D341Med (cell line): ENCODE measurements around the gene UQCRQ.

Experiments used
- DNase-seq: peaks from one replicate; pipeline ENCODE4 v3.0.0; 2012; ENCODE audit warnings: low spot score

The UQCRQ gene

DNA sequence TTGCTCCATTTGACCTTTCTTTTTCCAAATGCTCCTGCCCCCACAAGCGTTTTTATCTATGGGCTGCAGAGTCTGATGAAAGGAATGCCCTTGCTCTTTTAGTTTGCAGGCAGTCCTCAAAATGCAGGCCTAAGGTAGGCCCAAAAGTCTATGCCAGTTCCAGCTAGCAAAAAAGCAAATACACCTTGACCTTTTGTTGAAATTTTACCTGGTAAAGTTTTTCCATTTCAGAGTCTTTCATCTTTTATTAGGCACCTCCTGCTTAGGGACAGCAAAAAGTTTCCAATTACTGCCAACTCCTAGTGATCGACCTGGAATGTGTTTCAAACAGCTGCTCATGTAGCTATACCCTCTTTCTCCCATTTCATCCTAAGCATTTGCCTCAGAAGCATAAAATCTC is 4.4 kb downstream of the UQCRQ start:
- no peak for DNase-seq

DNA sequence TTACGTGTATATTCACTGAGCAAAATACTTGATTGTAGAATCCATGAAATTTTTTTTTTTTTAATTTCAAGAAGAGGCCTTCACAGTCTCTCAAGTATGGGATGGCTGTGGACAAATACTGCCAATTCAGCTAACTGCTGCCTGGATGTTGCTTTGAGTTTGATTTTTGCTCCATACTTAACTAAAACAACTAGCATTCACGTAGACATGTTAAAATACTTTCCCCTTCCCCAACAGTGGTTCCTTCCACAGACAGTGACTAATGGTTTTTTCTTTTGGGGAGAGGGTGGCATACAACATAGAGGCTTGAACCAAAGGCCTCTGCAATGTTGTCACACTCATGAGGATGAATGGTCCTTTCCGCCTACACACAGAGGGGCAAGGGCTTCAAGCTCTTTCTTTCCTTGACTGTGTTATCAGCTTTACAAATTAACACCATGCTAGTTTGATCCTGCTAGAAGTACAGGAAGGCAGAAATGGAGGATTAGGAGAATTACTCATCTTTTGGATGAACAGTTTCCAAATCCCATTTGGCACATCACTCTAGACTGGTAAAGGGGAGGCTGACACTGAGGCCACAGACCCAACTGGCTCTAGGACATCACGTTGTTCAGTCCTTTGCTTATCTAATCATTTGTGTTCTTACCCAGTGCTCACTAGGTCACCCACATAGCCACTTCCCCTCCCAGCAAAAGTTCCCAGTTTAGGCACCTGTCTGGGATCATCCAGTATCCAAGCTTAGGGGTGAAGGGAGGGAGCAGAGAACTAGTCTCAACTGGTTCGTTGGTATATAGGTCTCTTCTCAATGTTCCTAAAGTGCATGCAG is 5.2 kb downstream of the UQCRQ start:
- DNase-seq, result no peak

DNA sequence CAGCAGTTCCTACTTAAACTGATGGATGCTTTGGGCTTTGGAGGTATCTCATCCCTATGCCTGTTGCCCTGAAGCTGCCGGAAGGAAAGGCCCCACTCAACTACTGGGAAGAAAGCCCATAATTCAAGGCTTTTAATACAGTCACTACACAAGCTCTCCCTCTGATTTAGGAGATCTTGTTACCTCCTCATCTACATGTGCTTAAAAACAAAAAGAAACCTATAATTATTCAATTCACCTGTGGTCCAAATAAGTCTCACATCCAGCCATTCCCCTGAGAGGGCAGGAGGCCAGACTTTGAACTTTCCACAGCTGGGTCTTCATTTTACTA is 6.3 kb downstream of the UQCRQ start:
- DNase-seq, result no peak

DNA sequence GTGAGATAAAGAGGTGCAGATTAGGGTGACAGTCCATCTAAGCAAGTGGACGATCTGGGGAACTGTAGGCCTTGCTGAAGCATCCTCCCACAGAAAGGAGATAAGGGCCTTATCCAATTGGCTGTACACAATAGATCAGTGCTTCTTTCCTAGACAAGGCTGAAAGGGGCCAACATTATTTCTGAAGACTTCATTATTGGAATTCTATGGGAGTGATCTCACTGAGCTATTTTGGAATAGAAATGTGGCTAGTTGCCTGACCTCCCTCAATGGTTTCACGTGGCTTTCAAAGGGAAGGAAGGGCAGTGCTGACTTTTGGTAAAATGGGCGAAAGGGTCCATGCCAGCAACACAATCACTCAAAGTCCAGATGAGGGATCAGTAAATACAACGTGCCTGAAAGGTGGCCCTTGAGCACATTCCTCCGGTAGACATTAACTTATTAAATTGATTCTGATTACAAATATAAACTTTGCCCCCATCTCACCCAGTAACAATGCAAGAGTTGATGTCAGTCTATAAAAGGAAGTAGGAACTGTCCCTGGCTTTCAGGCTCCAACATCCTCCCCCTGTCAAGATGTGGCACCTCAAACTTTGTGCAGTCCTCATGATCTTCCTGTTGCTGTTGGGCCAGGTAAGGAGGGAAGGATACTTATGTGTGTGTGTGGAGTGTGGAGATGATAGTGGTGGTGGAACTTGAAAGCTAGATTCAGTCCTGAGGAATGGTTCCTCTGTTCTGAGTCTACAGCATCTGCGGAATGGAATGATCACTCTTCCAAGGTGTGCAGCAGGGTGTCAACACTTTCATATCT is 6.9 kb downstream of the UQCRQ start, which contains the start of gene LEAP2:
TSS of gene LEAP2 (plus strand) at position 550 of the 811 bp plus-strand sequence. CDS start at position 577, 27 bp downstream.
- DNase-seq, result no peak

DNA sequence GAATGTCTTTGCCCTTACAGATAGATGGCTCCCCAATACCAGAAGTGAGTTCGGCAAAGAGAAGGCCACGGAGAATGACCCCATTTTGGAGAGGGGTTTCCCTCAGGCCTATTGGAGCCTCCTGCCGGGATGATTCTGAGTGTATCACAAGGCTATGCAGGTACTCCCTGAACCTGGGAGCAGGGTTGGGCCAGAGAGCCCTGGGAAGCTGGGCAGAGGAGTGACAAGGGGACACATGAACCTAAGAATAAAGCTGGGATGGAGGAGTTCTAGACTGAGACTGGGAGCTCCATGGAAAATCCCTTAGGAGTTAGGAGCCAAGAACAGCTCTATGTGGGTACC is 7.5 kb downstream of the UQCRQ start:
- DNase-seq, result no peak

DNA sequence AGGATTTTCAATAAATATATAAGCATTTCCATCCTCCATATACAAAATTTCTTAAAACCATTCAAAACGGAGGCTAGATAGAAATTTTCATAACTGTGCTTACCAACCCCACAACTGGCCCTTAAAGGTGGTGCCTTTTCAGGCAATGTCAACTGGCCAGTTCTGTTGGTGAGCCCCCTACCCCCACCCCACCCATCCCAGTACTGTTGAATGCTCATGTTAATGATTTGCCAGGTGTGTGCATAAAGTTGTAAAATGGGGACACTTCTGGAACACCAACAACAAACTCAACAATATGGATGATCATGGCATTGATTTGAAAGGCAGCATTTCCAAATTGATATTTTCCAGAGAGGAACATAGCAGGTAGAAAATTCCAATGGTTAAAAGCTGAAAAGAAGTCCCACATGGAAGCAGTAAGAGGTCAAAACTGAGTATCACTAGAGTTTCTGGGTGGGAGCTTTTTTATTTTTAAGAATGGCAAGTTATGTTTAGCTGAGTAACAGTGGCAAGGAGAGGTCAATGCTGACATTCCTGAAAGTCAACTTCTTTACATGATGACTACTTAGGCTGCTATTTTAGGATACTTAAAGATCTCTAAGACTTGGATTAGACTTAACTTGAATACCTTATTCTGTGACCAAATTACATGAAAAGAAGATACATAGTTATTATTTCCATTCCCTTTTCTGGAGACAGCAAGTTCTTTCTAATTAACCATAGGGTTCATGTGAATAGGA is 9.7 kb downstream of the UQCRQ start:
- no peak for DNase-seq

DNA sequence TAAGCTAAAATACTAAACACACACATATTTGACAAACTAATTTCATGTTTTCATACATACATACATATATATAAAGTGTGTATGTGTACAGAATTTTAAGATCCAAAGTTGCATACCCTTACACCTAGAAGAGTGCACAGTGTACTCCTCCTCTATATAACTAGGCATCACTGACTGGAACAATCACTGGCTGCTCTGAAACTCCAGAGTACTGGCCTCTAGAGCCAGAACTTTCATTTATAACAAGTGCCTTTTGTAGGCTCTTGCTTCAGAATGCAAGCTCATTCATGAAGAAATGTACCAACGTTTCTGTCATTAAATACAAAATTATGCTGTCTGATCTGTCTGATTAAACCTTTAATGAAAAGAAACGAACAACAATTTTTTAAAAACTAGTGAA is 11.0 kb downstream of the UQCRQ start:
- no peak for DNase-seq

DNA sequence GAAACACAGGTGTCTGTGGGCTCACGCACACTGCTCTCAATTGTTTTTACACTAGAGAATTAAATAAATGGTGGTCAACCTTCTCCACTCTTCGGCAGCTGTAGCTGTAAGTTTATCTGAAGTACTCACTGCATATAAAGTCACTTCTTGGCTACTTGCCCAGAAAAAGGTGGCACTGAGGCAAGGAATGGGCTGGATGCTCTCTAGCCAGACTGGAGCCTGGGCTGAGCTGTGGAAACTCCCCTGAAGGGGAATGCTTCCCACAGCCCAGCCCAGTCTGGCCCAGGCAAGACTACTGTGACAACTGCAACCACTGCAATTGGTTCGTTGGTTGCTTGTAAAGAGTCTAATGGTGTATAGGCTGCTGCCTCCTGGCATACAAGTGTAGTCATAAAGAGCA is 11.5 kb downstream of the UQCRQ start:
- no peak for DNase-seq

DNA sequence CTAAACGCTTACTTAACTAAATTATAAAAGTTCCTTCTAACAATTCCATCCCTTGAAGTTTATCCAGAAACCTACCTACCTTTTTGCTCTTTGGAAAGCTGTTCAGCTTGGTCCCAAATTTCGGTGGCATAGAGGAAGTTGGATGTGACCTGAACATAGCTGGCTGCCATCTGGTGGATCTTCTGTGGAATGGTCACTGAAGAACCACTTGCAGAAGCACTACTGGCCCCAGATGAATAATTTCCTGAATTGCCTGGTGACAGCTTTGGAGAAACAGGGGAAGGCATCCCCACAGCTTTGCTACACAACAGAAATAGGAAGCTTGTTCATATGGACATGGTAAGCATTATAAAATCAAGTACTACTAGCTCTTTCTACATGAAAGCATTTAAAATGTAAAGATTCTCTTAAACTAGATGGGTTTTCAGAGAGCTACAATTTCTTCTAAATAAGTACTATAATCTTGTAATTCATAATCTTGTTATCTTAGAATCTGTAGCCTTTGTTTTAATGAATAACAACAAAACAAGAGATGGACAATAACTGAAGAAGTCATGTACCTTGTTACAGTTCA is 16.9 kb downstream of the UQCRQ start:
- DNase-seq, result peak; percentile 68

DNA sequence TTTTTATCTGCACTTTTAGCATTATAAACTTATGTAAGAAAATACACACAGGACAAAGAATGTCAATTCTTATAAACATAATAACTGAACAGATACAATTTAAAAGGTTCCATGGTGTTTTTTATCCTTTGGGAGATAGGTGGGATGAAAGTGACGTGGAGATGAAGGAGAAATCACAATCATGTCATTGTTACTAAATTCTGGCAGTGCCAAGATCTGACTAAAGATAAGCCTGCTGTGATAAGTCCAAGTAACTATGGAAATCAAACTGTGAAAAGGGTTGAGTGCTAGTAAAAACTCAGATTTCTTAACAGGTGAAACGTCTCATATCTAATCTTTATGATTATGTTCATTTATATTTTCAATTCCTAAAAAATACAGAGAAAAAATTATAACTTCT is 18.1 kb downstream of the UQCRQ start:
- DNase-seq, result no peak

DNA sequence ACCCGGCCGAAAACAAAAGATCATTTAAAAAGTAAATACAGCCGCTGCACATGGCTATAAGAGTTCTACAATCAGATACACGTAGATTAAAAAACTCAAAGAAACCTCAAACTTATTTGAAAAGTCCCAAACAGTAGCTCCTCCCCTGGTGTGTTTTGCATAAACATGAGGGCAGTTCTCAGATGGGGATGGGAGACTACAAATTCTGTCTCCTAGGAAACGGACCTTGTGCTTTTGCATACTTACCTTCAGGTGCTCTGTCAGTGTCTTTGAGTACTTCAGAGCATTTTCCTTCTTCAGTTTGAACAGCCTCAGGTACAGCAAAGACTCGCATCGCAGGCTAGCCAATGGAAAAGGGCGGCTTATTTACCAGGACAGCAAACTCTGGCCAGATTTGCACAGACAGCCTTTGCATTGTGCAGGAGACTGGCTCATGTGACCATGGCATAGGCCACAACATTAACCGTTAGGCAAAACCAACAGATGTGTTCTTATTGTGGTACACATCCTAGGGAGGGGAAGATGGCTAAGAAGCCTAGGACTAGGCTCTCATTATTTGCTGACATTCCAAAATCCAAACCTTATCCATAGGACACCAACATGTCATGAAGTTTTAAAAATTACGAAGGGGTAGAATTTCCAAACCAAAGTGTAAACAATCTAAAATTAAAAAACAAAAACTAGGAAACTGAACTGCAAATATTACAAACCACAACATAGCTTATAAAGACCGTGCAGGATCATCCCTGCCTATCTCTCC is 19.8 kb downstream of the UQCRQ start:
- DNase-seq, result no peak

DNA sequence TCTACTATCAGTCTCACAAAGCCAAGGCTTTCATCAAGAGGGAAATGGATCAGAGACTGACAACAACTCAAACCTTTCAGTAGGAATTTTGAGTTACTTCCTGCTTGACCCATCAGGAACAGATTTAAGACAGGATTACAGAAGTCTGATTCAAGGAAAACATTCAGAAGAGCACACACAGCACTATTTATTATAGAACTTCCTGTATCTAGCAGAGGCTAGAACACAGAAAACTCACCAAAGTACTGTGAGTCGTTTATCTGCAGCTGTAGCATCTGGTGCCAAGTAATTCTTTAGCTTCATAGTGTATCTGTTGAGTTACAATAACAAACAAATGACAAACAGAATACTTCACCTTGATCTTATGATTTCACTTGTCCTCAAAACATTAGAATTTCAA is 20.8 kb downstream of the UQCRQ start:
- DNase-seq, result no peak

DNA sequence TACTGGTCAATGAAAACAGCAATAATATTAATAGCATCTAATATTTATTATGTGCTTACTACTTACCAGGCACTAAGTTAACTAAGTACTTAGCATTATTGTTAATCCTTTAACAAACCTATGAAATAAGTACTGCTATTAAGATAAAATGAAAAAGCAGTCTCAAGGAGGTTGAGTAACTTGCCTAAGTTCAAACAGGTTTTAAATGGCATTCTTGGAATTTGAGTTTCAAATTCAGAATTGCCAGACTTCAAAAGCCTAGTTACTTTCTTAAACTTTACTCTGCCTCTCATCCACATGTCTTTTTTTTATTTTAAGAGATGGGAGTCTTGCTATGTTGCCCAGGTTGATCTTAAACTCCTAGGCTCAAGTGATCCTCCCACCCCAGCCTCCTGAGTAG is 23.1 kb downstream of the UQCRQ start:
- no peak for DNase-seq

DNA sequence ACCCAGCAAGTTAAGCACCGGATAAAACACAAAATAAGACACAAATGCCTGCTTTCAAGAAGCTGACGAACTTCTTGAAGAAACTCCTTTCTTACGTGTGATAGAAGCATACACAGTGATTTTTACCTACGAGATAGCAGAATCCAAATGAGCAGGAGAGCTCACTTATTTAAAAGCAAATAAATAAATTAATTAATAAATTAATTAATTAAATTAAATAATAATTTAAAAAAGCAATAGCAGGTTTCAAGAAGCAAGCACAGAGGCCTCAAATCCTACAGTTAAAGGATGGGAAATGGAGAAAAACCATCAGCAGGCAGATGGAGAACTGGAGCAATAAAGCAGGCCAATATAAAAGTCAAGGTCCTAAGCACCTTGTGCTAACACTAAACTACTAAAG is 24.4 kb downstream of the UQCRQ start:
- no peak for DNase-seq

DNA sequence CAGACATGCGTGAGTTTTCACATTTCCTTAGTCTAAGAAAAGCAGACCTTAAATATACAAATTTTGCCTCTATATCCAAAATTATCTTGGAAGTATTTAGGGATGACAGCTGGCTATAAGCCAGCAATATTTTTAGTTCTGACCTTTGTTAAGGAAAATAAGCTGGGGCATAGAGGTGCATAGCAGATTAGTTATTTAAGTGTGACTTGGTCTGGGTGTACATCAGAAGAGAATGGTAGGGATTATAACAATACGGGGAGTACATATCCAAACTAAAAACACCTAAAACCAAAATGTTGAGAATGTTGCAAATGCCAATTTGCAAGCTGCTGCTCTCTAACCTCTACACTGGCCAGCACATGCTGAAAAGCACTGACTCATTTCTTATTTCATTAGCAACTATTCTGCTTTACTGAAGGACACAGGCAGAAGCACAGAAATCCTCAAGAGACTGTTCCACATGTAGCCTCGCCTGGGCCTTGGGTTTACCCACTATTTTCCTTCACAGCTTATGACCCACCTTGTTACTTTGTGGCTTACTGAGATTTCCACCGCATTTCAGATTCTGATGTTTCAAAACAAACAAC is 29.4 kb downstream of the UQCRQ start:
- DNase-seq, result no peak

DNA sequence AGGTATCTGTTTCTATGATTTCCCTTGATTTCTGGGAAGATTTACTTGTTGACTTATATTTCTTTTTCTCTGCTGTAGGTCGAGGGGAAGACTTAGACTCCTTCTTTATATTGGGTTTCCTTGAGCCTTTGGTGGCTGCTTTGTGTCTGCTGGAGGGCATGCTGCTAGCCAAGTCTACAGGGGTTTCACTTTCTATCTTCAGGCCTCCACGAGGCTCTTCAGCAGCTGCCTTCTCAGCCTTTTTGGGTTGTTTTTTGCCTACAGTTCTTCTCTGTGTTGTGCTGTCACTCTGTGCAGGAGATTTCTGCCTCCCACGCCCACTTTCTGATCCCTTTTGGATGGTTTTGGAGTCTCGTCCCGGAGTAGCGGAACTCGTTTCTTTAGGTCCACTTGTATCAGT is 30.2 kb downstream of the UQCRQ start:
- no peak for DNase-seq

DNA sequence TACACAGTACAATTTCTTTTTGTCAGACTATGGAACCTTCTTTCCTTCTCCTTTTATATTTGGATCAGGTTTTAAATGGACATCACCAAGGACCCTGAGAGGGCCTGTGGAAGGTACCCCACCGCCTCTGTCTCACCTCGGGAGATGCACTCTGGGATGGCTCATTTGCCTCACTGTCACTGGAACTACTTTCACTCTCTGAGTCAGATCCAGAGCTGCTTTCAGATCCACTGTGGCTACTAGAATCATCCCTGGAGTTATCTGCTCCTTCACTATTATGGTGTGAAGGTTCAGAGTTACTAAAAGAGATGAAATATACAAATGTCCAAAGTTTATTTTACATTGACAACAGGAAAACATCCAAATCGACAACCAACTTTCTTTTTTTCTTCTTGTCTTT is 31.7 kb downstream of the UQCRQ start:
- no peak for DNase-seq

DNA sequence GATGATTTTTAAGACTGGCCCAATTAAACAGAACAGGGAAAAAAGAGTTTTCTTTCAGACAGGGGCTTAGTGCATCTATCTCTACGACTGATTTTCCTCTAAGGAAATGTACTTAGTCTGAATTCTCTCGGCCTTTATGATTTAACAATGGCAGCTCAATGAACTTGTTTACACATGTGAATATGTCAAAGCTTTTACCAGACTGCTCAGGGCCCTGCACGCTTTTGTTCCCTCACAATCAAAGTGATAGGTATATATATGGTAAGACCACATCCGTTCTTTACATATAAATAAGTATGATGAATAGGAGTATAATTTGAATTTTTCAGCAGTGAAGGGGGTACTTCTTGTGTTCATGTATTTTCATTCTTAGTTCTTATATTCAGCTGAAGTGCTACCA is 34.6 kb downstream of the UQCRQ start:
- DNase-seq, result no peak

DNA sequence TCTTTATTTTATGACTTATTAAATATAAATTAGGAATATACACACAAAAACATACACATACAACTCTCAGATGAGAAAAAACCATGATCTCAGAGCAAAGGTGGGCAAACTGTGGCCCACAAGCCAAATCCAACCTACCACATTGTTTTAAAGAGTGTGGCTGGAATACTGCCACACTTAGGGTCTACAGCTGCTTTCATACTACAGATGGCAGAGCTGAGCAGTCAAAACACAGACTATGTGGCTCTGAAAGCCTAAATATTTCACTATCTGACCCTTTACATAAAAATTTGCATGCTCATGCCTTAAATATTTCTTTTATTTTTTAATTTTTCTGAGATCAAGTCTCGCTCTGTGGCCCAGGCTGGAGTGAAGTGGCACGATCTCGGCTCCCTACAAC is 35.3 kb downstream of the UQCRQ start:
- DNase-seq, result peak; percentile 34

DNA sequence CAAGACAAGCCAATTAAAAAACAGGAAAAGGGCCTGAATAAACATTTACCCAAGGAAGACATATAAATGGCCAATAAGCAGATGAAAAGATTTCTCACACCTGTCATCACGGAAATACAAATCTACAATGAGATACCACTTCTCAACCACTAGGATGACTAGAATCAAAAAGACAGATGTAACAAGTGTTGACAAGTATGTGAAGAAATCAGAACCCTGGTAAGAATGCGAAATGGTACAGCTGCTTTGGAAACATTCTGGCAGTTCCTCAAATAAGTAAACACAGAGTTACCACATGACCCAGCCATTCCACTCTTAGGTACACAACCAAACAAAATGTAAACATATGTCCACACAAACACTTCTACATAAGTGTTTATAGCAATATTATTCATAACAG is 39.5 kb downstream of the UQCRQ start:
- no peak for DNase-seq

DNA sequence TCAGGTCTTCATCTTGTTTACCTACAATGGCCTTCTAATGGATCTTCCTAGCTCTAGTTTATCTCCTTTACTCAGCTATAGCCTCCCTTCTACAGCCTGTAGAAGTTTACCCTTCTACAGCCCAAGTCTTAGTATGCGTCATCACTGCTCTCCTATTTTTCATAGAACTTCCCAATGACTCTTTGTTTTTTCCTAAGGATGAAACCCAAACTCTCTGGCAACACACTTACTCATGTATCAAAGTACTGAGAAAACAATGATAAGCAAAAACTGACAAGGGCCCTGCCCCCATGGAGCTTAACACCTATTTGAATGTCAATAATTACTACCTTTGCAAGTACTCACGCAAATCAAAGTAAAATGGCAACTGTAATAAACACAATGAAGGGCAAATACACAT is 40.7 kb downstream of the UQCRQ start:
- DNase-seq, result no peak

DNA sequence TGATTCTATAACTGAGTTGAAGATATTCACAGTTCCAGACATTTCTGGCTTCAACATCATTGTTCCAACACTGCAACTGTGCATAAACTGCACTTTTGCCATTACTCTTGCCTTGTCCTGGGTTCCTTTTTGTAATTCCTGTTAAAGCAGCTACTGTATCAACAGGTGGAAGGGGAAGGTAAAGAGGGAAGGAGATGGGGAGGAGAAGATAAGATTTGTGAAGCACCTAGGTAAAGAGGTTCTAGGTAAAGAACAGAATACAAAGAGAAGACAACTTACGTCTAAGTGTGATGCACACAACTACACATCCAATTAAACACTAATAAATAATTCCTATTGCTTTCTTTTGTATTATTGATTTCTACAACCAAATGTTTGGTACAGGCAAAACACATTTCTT is 43.3 kb downstream of the UQCRQ start:
- no peak for DNase-seq
